PC-9 (cell line): Measurements from ENCODE around the gene CNDP1. TPM values are rescaled to one million over a fixed set of nuclear protein-coding genes. Genes with fewer than 3 reads are reported as not detected.

Source experiments
- BruUV-seq: library from RNA; stranded (reverse); fragments of 400-500 nt; replicated peaks from 2 replicates; lab custom pipeline; 2021; lab: Mats Ljungman, UMichigan
- CTCF ChIA-PET: fragments of 300-600 bp; sonication (Branson Sonifier 250); formaldehyde crosslinking; loops from one replicate; lab custom pipeline; 2022; ENCODE audit warnings: antibody characterized with exemption; lab: Charles Lee
- POLR2A ChIA-PET: fragments of 300-600 bp; sonication (Branson Sonifier 250); formaldehyde crosslinking; loops from one replicate; lab custom pipeline; 2022; ENCODE audit warnings: antibody characterized with exemption; ENCODE audit not compliant: unreplicated experiment; lab: Charles Lee
- DNase-seq, 2 experiments: peaks; one replicate each; pipeline versions ENCODE4 v3.0.0 to v3.0.0-alpha.2; 2015 to 2022; ENCODE audit warnings: mixed read lengths in 1 of 2
- H2AFZ ChIP-seq: fragments of 200-600 bp; sonication (generic); 2 replicates; pipeline ENCODE4 v1.8.1; 2017; ENCODE audit warnings: antibody characterized with exemption
- H3F3A ChIP-seq: fragments of 200-600 bp; sonication (generic); 2 replicates; pipeline ENCODE4 v1.8.1; 2017; ENCODE audit warnings: antibody characterized with exemption, mild to moderate bottlenecking, low read depth; ENCODE audit not compliant: insufficient read depth
- H3K27ac ChIP-seq: fragments of 200-600 bp; sonication (generic); 2 replicates; pipeline ENCODE4 v1.6.1; 2016; ENCODE audit warnings: mixed run types
- H3K27me3 ChIP-seq: fragments of 200-600 bp; sonication (generic); 2 replicates; pipeline ENCODE4 v1.6.1; 2016; ENCODE audit warnings: low read depth, mixed run types; ENCODE audit not compliant: insufficient read depth
- H3K36me3 ChIP-seq: fragments of 200-600 bp; sonication (generic); 2 replicates; pipeline ENCODE4 v1.6.1; 2016; ENCODE audit warnings: low read depth, mixed run types
- H3K4me1 ChIP-seq: fragments of 200-600 bp; sonication (generic); replicated peaks from 2 replicates; pipeline ENCODE4 v1.6.1; 2016; ENCODE audit warnings: mixed run types; ENCODE audit not compliant: insufficient read depth
- H3K4me2 ChIP-seq: fragments of 200-600 bp; sonication (generic); 2 replicates; pipeline ENCODE4 v1.6.1; 2017; ENCODE audit warnings: mixed run types
- H3K4me3 ChIP-seq: fragments of 200-600 bp; sonication (generic); 2 replicates; pipeline ENCODE4 v1.6.1; 2016; ENCODE audit warnings: mixed run types
- H3K79me2 ChIP-seq: fragments of 200-600 bp; sonication (generic); 2 replicates; pipeline ENCODE4 v1.6.1; 2017; ENCODE audit warnings: low read depth, mixed run types
- H3K9me2 ChIP-seq: fragments of 200-600 bp; sonication (generic); 2 replicates; pipeline ENCODE4 v1.8.1; 2017; ENCODE audit warnings: mild to moderate bottlenecking; ENCODE audit not compliant: insufficient read depth
- H3K9me3 ChIP-seq: fragments of 200-600 bp; sonication (generic); 2 replicates; pipeline ENCODE4 v1.8.1; 2016; ENCODE audit warnings: low read depth; ENCODE audit not compliant: insufficient read depth
- H4K20me1 ChIP-seq: fragments of 200-600 bp; sonication (generic); 2 replicates; pipeline ENCODE4 v1.8.1; 2017; ENCODE audit not compliant: insufficient read depth
- CTCF ChIP-seq: fragments of 200-600 bp; sonication (generic); conservative IDR thresholded peaks from 2 replicates; pipeline ENCODE4 v1.6.1; 2017; ENCODE audit warnings: mixed run types, antibody characterized with exemption, mild to moderate bottlenecking, moderate library complexity
- EZH2 ChIP-seq: fragments of 200-600 bp; sonication (generic); IDR thresholded peaks from 2 replicates; pipeline ENCODE4 v1.8.0; 2017; ENCODE audit warnings: antibody characterized with exemption, low read depth
- intact Hi-C: fragments of 100-400 bp; cut with micrococcal nuclease; formaldehyde crosslinking; loops from one replicate; pipeline ENCODE4 v1.10.0; 2022; ENCODE audit not compliant: unreplicated experiment
- total RNA-seq: library from RNA; stranded (reverse); gene quantifications from 2 replicates; pipeline ENCODE4 v1.2.3, GENCODE V29; 2021

The CNDP1 gene
- total RNA-seq, 1 experiment from 2014 or later: not detected

- POLR2A ChIA-PET: interaction anchor here (0.5 to 0.8 kb wide), 6 partner anchors 101 to 850 kb away, joined by 3 to 7 read pairs (median 4); no protein-coding TSS in a partner anchor
- CTCF ChIA-PET: interaction anchor here (0.7 kb wide), 1 partner anchor 56 kb away, joined by 4 read pairs; no protein-coding TSS in a partner anchor
- H3K27me3 ChIP-seq: peaks cover 21% of the 10 kb centered on the region
- BruUV-seq: TSS peak; percentile 83
- H3K4me1 ChIP-seq: peaks cover 8% of the 10 kb centered on the region
- TF ChIP-seq EZH2 (no peak), CTCF (no peak)
- peak within 1 kb of the TSS; percentile 58 for H3K27ac ChIP-seq
- H3K9me2 ChIP-seq: no peaks in the 10 kb centered on the region
- H3K9me3 ChIP-seq: no peaks in the 10 kb centered on the region
- peak within 1 kb of the TSS; percentile 76 for H3K4me3 ChIP-seq
- H3K4me2 ChIP-seq: peak within 1 kb of the TSS; percentile 90
- H2AFZ ChIP-seq: peak within 1 kb of the TSS; percentile 92
- H4K20me1 ChIP-seq: no peaks in the 10 kb centered on the region
- 0 out of 2 replicates have a peak, but pooled peaks cover 10% of the 10 kb centered on the region for H3K36me3 ChIP-seq
- intact Hi-C loops: loop anchor here (1.0 to 5.0 kb wide), 4 partner anchors 101 to 347 kb away; partner anchors contain the start of genes CYB5A, TIMM21 and ZNF407
- H3K79me2 ChIP-seq: peaks cover 31% of the 10 kb centered on the region
- H3F3A ChIP-seq: no peaks in the 10 kb centered on the region
- DNase-seq: peak; percentile 96 to 99
These were observed 38.5 kb upstream of the CNDP1 start, which contains the start of gene CNDP2 for GRCh38 chr18:74495581-74496507. CNDP2 (plus strand) TSS chr18:74496363; CDS start chr18:74499974, 3,611 bp downstream.

- Histone ChIP-seq H3K9me3 (no peaks in the 10 kb centered on the region), H4K20me1 (no peaks in the 10 kb centered on the region), H3K9me2 (no peaks in the 10 kb centered on the region), H3K27ac (peak overlapping the region; percentile 58), H3K4me1 (peaks cover 8% of the 10 kb centered on the region), H3F3A (no peaks in the 10 kb centered on the region), H2AFZ (peak overlapping the region; percentile 90), H3K27me3 (peaks cover 13% of the 10 kb centered on the region; the same call in 1 of the 2 replicates), H3K79me2 (peaks cover 31% of the 10 kb centered on the region), H3K36me3 (0 out of 2 replicates have a peak, but pooled peaks cover 10% of the 10 kb centered on the region), H3K4me3 (peak overlapping the region; percentile 76), H3K4me2 (peak overlapping the region; percentile 90)
- intact Hi-C loops: loop anchor here (1.0 to 5.0 kb wide), 4 partner anchors 101 to 348 kb away; partner anchors contain the start of genes CYB5A, TIMM21 and ZNF407
- CTCF ChIA-PET: interaction anchor here (0.7 kb wide), 1 partner anchor 55 kb away, joined by 4 read pairs; no protein-coding TSS in a partner anchor
- POLR2A ChIA-PET: interaction anchor here (0.5 to 0.7 kb wide), 3 partner anchors 311 to 783 kb away, joined by 4 to 7 read pairs (median 4); no protein-coding TSS in a partner anchor
- TF ChIP-seq EZH2: no peak
- no peak; the same call in 1 of the 2 replicates for TF ChIP-seq CTCF
- BruUV-seq: no TSS peak
- DNase-seq: peak; percentile 56 to 68
These were observed 37.6 kb upstream of the CNDP1 start for GRCh38 chr18:74496508-74497323.
